Osteoblast (primary cell): ENCODE measurements around the gene TMEM9B. TPM values are rescaled to one million over a fixed set of nuclear protein-coding genes. Genes with fewer than 3 reads are reported as not detected.
"Not testable (repeated sequence)": the region's sequence is repeated elsewhere in the genome, so short reads cannot be mapped to it uniquely, and the experiment has no call there.

ENCODE experiments used
- DNase-seq: peaks from one replicate; pipeline ENCODE4 v3.0.0; 2011; ENCODE audit warnings: low spot score, mixed read lengths; ENCODE audit not compliant: insufficient read length; ENCODE audit errors: missing footprints
- H2AFZ ChIP-seq: 2 replicates; pipeline ENCODE4 v1.6.0; 2011; ENCODE audit warnings: mild to moderate bottlenecking, low read length
- H3K27ac ChIP-seq: 2 replicates; pipeline ENCODE4 v1.5.1; 2011; ENCODE audit warnings: mild to moderate bottlenecking, low read depth, low read length, moderate library complexity
- H3K27me3 ChIP-seq: 2 replicates; pipeline ENCODE4 v1.6.0; 2012; ENCODE audit warnings: mild to moderate bottlenecking, control low read depth, inconsistent platforms, low read length, moderate library complexity; ENCODE audit not compliant: insufficient read depth
- H3K36me3 ChIP-seq: 2 replicates; pipeline ENCODE4 v1.5.1; 2011; ENCODE audit warnings: mild to moderate bottlenecking, low read length, control low read depth, moderate library complexity; ENCODE audit not compliant: insufficient read depth
- H3K4me1 ChIP-seq: 2 replicates; pipeline ENCODE4 v1.5.1; 2011; ENCODE audit warnings: mild to moderate bottlenecking, low read length, control low read depth, moderate library complexity; ENCODE audit not compliant: insufficient read depth
- H3K4me2 ChIP-seq: 2 replicates; pipeline ENCODE4 v1.6.0; 2011; ENCODE audit warnings: mild to moderate bottlenecking, low read length; ENCODE audit not compliant: insufficient read depth
- H3K4me3 ChIP-seq: fragments of 200-600 bp; sonication (generic); 3 replicates; pipeline ENCODE4 v1.5.1; 2012; ENCODE audit warnings: mild to moderate bottlenecking, low read length, inconsistent platforms; ENCODE audit not compliant: insufficient read depth
- H3K79me2 ChIP-seq: 2 replicates; pipeline ENCODE4 v1.6.0; 2012; ENCODE audit warnings: mild to moderate bottlenecking, low read length, control low read depth, inconsistent platforms; ENCODE audit not compliant: insufficient read depth
- H3K9me3 ChIP-seq: 2 replicates; pipeline ENCODE4 v1.5.1; 2011; ENCODE audit warnings: low read depth, low read length, control low read depth
- H4K20me1 ChIP-seq: 2 replicates; pipeline ENCODE4 v1.6.0; 2012; ENCODE audit warnings: mild to moderate bottlenecking, low read length, control low read depth; ENCODE audit not compliant: insufficient read depth
- total RNA-seq: library from RNA; depleted of rRNA; stranded (reverse); fragments of >200 nt; gene quantifications from 2 replicates; pipeline ENCODE4 v1.2.3, GENCODE V29; 2012
- TF ChIP-seq, protein P1 (sequence below): IDR thresholded peaks from 2 replicates; pipeline ENCODE4 v1.5.1; 2011; ENCODE audit warnings: mild to moderate bottlenecking, low read depth, low read length, moderate library complexity; ENCODE audit errors: extremely low read depth

The TMEM9B gene
- total RNA-seq, 1 donor: 32.6 TPM

DNA sequence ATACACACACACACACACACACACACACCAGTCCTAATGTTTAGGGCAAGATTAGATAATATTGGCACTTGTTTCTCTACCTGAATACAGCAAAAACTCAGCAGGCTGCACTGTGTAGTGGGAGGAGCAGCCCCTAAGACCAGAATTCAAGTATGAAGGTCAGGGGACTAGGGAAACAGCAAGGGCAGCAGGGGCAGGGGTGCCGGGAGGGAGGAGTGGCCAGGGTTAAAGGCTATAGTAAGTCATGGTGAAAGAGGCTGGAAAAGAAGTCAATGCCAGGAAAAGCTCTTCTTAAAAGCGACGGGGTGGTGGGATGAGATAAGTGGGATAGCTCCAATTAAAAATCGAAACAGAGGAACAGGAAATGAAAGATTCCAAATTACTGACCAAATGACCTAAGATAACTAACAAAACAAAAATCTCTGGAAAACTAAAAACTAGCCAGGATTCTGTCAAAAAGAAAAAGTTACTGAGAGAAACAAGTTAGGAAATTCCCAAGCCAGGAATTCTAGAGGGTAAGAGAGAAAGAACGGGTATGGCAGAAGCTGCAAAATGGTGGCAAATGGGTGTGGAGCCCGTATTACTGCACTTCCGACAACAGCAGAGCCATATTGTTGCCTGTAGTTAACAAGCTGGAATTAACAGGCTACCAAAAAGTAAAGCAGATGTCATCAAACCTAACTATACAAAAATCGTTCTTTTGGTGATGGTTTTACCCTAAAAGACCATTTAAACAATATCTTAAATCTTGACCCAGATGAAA is 22.7 kb downstream of the TMEM9B start:
- Histone ChIP-seq H3K9me3 (no peaks in the 10 kb centered on the region), H3K4me2 (no peak overlapping the region), H3K27ac (no peak overlapping the region), H4K20me1 (no peaks in the 10 kb centered on the region), H2AFZ (no peak overlapping the region), H3K27me3 (no peaks in the 10 kb centered on the region), H3K4me3 (no peak overlapping the region), H3K79me2 (no peaks in the 10 kb centered on the region), H3K4me1 (no peaks in the 10 kb centered on the region), H3K36me3 (no peaks in the 10 kb centered on the region)
- TF ChIP-seq, protein P1, sequence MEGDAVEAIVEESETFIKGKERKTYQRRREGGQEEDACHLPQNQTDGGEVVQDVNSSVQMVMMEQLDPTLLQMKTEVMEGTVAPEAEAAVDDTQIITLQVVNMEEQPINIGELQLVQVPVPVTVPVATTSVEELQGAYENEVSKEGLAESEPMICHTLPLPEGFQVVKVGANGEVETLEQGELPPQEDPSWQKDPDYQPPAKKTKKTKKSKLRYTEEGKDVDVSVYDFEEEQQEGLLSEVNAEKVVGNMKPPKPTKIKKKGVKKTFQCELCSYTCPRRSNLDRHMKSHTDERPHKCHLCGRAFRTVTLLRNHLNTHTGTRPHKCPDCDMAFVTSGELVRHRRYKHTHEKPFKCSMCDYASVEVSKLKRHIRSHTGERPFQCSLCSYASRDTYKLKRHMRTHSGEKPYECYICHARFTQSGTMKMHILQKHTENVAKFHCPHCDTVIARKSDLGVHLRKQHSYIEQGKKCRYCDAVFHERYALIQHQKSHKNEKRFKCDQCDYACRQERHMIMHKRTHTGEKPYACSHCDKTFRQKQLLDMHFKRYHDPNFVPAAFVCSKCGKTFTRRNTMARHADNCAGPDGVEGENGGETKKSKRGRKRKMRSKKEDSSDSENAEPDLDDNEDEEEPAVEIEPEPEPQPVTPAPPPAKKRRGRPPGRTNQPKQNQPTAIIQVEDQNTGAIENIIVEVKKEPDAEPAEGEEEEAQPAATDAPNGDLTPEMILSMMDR: no peak
- peak; percentile 71 for DNase-seq

DNA sequence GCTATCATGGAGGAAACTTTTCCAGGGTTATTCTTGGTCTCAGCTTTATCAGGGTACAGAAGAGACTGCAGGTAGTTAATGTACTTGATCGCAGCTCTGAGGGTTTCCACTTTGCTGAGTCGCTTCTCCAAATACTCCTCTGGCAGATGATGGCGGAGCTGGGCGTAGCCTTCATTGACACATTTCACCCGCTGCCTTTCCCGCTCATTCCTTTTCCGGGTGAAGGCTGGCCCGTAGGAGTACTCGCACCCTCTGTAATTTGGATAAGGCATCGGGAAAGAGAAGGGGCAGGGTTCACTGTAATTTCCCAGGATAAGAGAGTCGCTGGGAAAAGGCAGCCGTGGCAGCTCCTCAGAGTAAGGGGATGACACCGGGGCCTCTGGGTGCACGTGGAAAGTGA is 26.6 kb downstream of the TMEM9B start:
- Histone ChIP-seq H3K27ac (no peak overlapping the region), H3K79me2 (no peaks in the 10 kb centered on the region), H3K4me3 (no peak overlapping the region), H3K9me3 (no peaks in the 10 kb centered on the region), H3K4me1 (no peaks in the 10 kb centered on the region), H4K20me1 (no peaks in the 10 kb centered on the region), H2AFZ (no peak overlapping the region), H3K36me3 (no peaks in the 10 kb centered on the region), H3K4me2 (no peak overlapping the region), H3K27me3 (no peaks in the 10 kb centered on the region)
- TF ChIP-seq, protein P1: no peak
- no peak for DNase-seq

DNA sequence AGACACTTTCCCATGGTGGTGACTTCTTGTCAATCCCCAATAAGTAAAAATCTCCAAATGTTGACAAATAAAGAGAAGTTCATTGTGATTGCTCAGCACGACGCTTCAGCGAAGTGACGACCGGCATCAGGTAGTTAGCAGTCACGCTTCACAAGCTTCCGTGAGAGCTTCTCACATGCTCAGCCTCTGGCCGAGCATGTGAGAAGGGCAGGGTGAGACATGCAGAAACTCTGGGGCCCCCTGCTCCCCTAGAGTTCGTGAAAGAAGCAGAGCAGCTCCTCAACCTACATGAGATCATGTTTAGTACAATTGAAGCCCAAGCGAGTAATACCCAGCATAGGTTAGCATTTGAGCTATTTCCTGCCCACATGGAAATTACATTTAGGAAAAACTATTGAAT is 27.1 kb downstream of the TMEM9B start:
- Histone ChIP-seq H3K9me3 (no peaks in the 10 kb centered on the region), H3K4me3 (no peak overlapping the region), H3K4me2 (no peak overlapping the region), H3K27ac (no peak overlapping the region), H3K79me2 (no peaks in the 10 kb centered on the region), H3K27me3 (no peaks in the 10 kb centered on the region), H4K20me1 (no peaks in the 10 kb centered on the region), H3K36me3 (no peaks in the 10 kb centered on the region), H3K4me1 (no peaks in the 10 kb centered on the region), H2AFZ (no peak overlapping the region)
- no peak for DNase-seq
- TF ChIP-seq, protein P1: no peak

DNA sequence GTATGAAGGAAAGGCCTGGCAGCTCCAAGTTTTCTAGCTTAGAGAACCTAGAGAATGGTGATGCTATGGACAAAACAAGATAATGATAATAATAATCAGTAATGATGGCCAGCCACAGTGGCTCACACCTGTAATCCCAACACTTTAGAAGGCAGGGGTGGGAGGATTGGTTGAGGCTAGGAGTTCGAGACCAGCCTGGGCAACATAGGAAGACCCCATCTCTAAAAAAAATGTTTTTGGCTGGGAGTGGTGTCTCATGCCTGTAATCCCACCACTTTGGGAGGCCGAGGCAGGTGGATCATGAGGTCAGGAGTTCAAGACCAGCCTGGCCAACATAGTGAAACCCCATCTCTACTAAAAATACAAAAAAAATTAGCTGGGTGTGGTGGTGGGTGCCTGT is 28.5 kb downstream of the TMEM9B start:
- H3K9me3 ChIP-seq, H3K36me3 ChIP-seq, H3K27me3 ChIP-seq, H3K27ac ChIP-seq, DNase-seq, H3K4me3 ChIP-seq, H3K4me1 ChIP-seq, H3K4me2 ChIP-seq, H2AFZ ChIP-seq, H4K20me1 ChIP-seq, H3K79me2 ChIP-seq: not testable (repeated sequence)
